Breast epithelium (tissue), 4 donors: Measurements from ENCODE around the gene SMAP1. TPM values are rescaled to one million over a fixed set of nuclear protein-coding genes. Genes with fewer than 3 reads are reported as not detected.
"Not testable (repeated sequence)": the region's sequence is repeated elsewhere in the genome, so short reads cannot be mapped to it uniquely, and the experiment has no call there.

Experiments used
- DNase-seq, 2 donors: peaks; one replicate each; pipeline ENCODE4 v3.0.0-alpha.2; 2019; ENCODE audit warnings: low spot score in 2 of 2
- H3K27ac ChIP-seq, 2 donors: fragments of 200-600 bp; sonication (generic) in 1 of 2; one replicate each; pipeline ENCODE4 v1.5.1; 2016 to 2019; ENCODE audit warnings: mild to moderate bottlenecking in 1 of 2
- H3K27me3 ChIP-seq, 2 donors: fragments of 200-600 bp; sonication (generic) in 1 of 2; one replicate each; pipeline versions ENCODE4 v1.5.1 to v1.6.0; 2017 to 2019; ENCODE audit warnings: control low read depth in 1 of 2, mild to moderate bottlenecking in 1 of 2
- H3K36me3 ChIP-seq: fragments of 200-600 bp; one replicate; pipeline ENCODE4 v1.5.1; 2019
- H3K4me1 ChIP-seq, 2 donors: fragments of 200-600 bp; sonication (generic); one replicate each; pipeline ENCODE4 v1.5.1; 2016 to 2019; ENCODE audit warnings: control low read depth in 1 of 2
- H3K4me3 ChIP-seq, 3 donors: fragments of 200-600 bp; sonication (generic); 1 replicate in 2 of 3; 2 replicates in 1 of 3; pipeline ENCODE4 v1.5.1; 2016 to 2019; ENCODE audit warnings: mild to moderate bottlenecking in 3 of 3, moderate library complexity in 2 of 3
- H3K9me3 ChIP-seq, 2 donors: fragments of 200-600 bp; sonication (generic) in 1 of 2; one replicate each; pipeline ENCODE4 v1.5.1; 2016 to 2019; ENCODE audit warnings: control low read depth in 1 of 2
- CTCF ChIP-seq, 3 donors: fragments of 450-650 bp; IDR thresholded peaks; one replicate each; pipeline ENCODE4 v1.5.1; 2016 to 2017; ENCODE audit warnings: antibody characterized with exemption in 3 of 3, mild to moderate bottlenecking in 3 of 3, moderate library complexity in 3 of 3
- POLR2A ChIP-seq: fragments of 450-650 bp; IDR thresholded peaks from one replicate; pipeline ENCODE4 v1.6.1; 2016; ENCODE audit warnings: antibody characterized with exemption, mild to moderate bottlenecking, moderate library complexity
- POLR2AphosphoS5 ChIP-seq, 3 donors: sonication (generic); formaldehyde crosslinking; IDR thresholded peaks; one replicate each; pipeline ENCODE4 v1.6.1; 2017; ENCODE audit warnings: antibody characterized with exemption in 3 of 3
- intact Hi-C: fragments of 100-400 bp; cut with DNase I; formaldehyde crosslinking; loops from one replicate; pipeline ENCODE4 v1.15.1; 2023; ENCODE audit warnings: low total_unique reads
- total RNA-seq, 3 donors: library from RNA; depleted of rRNA; stranded (reverse); fragments of >200 nt; gene quantifications; one replicate each; pipeline ENCODE4 v1.1.0, GENCODE V29; 2016

The SMAP1 gene
- total RNA-seq, 3 donors from 2014 or later, result 22.0 to 36.6 (median 27.1) TPM

DNA sequence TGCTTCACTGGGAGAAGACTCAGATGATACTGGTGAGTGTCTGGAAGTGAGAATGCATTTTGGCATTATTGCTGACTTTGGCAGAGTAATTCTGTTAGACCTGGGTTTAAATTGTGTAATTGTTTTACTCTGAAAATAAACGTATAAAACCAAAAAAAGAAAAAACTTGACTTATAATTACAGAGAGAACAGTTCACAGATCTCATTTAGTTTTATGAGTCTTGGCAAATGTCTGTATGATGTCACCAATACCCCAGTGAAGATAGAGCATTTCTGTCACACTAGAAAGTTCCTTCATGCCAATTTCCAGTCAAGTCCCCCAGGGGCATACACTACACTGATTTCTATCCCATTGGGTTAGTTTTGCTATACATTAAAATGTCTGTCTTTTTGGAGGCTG is 67.3 kb downstream of the SMAP1 start:
- H3K9me3 ChIP-seq, result no peaks in the 10 kb centered on the region
- DNase-seq, result no peak
- H3K4me1 ChIP-seq, result no peaks in the 10 kb centered on the region
- no peaks in the 10 kb centered on the region for H3K27me3 ChIP-seq
- no peak overlapping the region for H3K4me3 ChIP-seq
- H3K27ac ChIP-seq, result no peak overlapping the region
- TF ChIP-seq POLR2A, result no peak
- TF ChIP-seq POLR2AphosphoS5 (IDR thresholded peaks at IDR 0.05), result no peak
- TF ChIP-seq CTCF (IDR thresholded peaks at IDR 0.05), result no peak
- H3K36me3 ChIP-seq, result no peaks in the 10 kb centered on the region
- intact Hi-C loops, result no loop called here

DNA sequence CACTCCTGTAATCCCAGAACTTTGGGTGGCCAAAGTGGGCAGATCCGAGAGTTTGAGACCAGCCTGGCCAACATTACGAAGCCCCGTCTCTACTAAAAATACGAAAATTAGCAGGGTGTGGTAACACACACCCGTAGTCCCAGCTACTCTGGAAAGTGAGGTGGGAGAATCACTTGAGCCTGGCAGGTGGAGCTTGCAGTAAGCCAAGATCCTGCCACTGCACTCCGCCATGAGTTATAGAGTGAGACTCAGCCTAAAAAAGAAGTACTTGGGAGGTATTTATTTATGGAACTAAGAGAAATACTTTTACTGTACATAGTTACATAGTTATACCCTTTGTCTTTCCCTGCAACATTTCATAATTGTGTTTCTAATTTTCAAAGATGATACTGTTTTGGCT is 67.8 kb downstream of the SMAP1 start:
- Histone ChIP-seq H3K4me3 (no peak overlapping the region), H3K27me3 (no peaks in the 10 kb centered on the region), H3K4me1 (no peaks in the 10 kb centered on the region), H3K9me3 (no peaks in the 10 kb centered on the region), H3K27ac (no peak overlapping the region), H3K36me3 (no peaks in the 10 kb centered on the region)
- TF ChIP-seq POLR2A, result no peak
- TF ChIP-seq POLR2AphosphoS5 (IDR thresholded peaks at IDR 0.05), result no peak
- TF ChIP-seq CTCF (IDR thresholded peaks at IDR 0.05), result no peak
- intact Hi-C loops, result no loop called here
- no peak for DNase-seq

- intact Hi-C loops, result no loop called here
- Histone ChIP-seq H3K36me3 (no peaks in the 10 kb centered on the region), H3K27me3 (no peaks in the 10 kb centered on the region), H3K4me1 (no peaks in the 10 kb centered on the region), H3K4me3 (no peak overlapping the region), H3K9me3 (no peaks in the 10 kb centered on the region), H3K27ac (no peak overlapping the region)
- DNase-seq, result no peak
- TF ChIP-seq POLR2A (no peak), CTCF (IDR thresholded peaks at IDR 0.05) (no peak), POLR2AphosphoS5 (IDR thresholded peaks at IDR 0.05) (no peak)
Measured at GRCh38 chr6:70738028-70738427, 70.3 kb downstream of the SMAP1 start.

DNA sequence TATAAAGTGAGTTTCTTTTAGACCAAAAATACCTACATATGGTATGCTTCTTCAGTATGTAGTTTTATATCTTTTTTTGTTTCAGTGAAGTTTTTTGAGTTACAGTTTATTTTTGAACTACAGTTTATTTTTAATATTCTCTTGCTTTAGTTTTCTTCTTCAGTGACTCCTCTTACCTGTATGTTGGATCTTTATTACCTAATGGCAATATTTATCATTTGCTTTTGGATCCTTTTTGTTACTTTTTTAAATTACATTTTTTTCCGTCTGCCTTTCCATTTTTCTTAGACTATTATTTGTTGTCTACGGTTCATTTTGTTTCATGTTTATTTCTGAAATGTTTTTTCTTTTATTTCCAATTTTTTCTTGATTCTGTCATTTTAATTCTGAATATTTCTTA is 71.9 kb downstream of the SMAP1 start:
- no peak overlapping the region for H3K4me3 ChIP-seq
- DNase-seq, result no peak
- no peak for TF ChIP-seq CTCF (IDR thresholded peaks at IDR 0.05)
- intact Hi-C loops, result no loop called here
- H3K4me1 ChIP-seq, result no peaks in the 10 kb centered on the region
- H3K27me3 ChIP-seq, result no peaks in the 10 kb centered on the region
- H3K9me3 ChIP-seq, result no peaks in the 10 kb centered on the region
- no peaks in the 10 kb centered on the region for H3K36me3 ChIP-seq
- no peak overlapping the region for H3K27ac ChIP-seq

- DNase-seq, H3K27ac ChIP-seq, H3K4me3 ChIP-seq, H3K27me3 ChIP-seq, H3K36me3 ChIP-seq, intact Hi-C loops, H3K9me3 ChIP-seq, H3K4me1 ChIP-seq: not testable (repeated sequence)
Measured at GRCh38 chr6:70740746-70741145, 73.1 kb downstream of the SMAP1 start.

DNA sequence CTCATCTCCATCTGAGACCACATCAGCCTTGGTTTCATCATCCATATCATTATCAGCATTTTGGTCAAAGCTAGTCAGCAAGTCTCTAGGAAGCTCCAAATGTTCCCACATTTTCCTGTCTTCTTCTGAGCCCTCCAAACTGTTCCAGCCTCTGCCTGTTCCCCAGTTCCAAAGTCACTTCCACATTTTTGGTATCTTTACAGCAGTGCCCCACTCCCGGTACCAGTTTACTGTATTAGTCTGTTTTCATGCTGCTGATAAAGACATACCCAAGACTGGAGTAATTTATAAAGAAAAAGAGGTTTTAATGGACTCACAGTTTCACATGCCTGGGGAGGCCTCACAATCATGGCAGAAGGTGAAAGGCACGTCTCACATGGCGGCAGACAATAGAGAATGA is 74.8 kb downstream of the SMAP1 start:
- H3K4me1 ChIP-seq, intact Hi-C loops, H3K27ac ChIP-seq, H3K9me3 ChIP-seq, H3K27me3 ChIP-seq, DNase-seq, H3K4me3 ChIP-seq, H3K36me3 ChIP-seq: not testable (repeated sequence)
